ENCODE data around the gene UBQLN4. TPM values are rescaled to one million over a fixed set of nuclear protein-coding genes. Genes with fewer than 3 reads are reported as not detected.
"Not testable (repeated sequence)": the region's sequence is repeated elsewhere in the genome, so short reads cannot be mapped to it uniquely, and the experiment has no call there.

UBQLN4 gene
- total RNA-seq, 1 experiment from 2014 or later = 26.5 TPM

GRCh38 chr1:156060937-156061636, 7.5 kb upstream of the UBQLN4 start, which contains the start of gene RAB25:
RAB25 (plus strand) TSS chr1:156061160; CDS start chr1:156061401, 241 bp downstream.
- no peak for DNase-seq (ENCODE audit: low read depth)

GRCh38 chr1:156056326-156056849, 2.8 kb upstream of the UBQLN4 start:
- no peak for DNase-seq (ENCODE audit: low read depth)

- DNase-seq (ENCODE audit: low read depth) = no peak
Measured at GRCh38 chr1:156055281-156056048, 1.9 kb upstream of the UBQLN4 start.

GRCh38 chr1:156054500-156055280, 1.1 kb upstream of the UBQLN4 start, which contains the start of gene LAMTOR2:
LAMTOR2 (plus strand) TSS chr1:156054782; CDS start chr1:156054890, 108 bp downstream.
- DNase-seq (ENCODE audit: low read depth) = peak; percentile 98

GRCh38 chr1:156052862-156053767, 483 bp downstream of the UBQLN4 start:
- peak; percentile 72 for DNase-seq (ENCODE audit: low read depth)

- DNase-seq (ENCODE audit: low read depth) = no peak
Measured at GRCh38 chr1:156051011-156051725, 2.4 kb downstream of the UBQLN4 start.

GRCh38 chr1:156050376-156050775, 3.2 kb downstream of the UBQLN4 start:
- no peak for DNase-seq (ENCODE audit: low read depth)

- DNase-seq (ENCODE audit: low read depth) = no peak
Measured at GRCh38 chr1:156048663-156049258, 4.8 kb downstream of the UBQLN4 start.

GRCh38 chr1:156045076-156045475, 8.5 kb downstream of the UBQLN4 start:
- no peak for DNase-seq (ENCODE audit: low read depth)

- DNase-seq (ENCODE audit: low read depth) = no peak
Measured at GRCh38 chr1:156042828-156043227, 10.8 kb downstream of the UBQLN4 start.

- DNase-seq (ENCODE audit: low read depth) = not testable (repeated sequence)
Measured at GRCh38 chr1:156034991-156035390, 18.6 kb downstream of the UBQLN4 start.

GRCh38 chr1:156033011-156033410, 20.6 kb downstream of the UBQLN4 start:
- DNase-seq (ENCODE audit: low read depth) = no peak

- DNase-seq (ENCODE audit: low read depth) = no peak
Measured at GRCh38 chr1:156026588-156026987, 27.0 kb downstream of the UBQLN4 start.

GRCh38 chr1:156025876-156026275, 27.7 kb downstream of the UBQLN4 start:
- DNase-seq (ENCODE audit: low read depth) = peak; percentile 39

GRCh38 chr1:156024801-156025200, 28.8 kb downstream of the UBQLN4 start:
- no peak for DNase-seq (ENCODE audit: low read depth)

- no peak for DNase-seq (ENCODE audit: low read depth)
Measured at GRCh38 chr1:156021954-156022353, 31.6 kb downstream of the UBQLN4 start.

- DNase-seq (ENCODE audit: low read depth) = no peak
Measured at GRCh38 chr1:156021093-156021428, 32.5 kb downstream of the UBQLN4 start.

- peak; percentile 95 for DNase-seq (ENCODE audit: low read depth)
Measured at GRCh38 chr1:156020293-156021092, 33.1 kb downstream of the UBQLN4 start, which contains the start of gene SSR2. SSR2 (minus strand) TSS chr1:156020951; CDS start chr1:156020167, 784 bp downstream.

- DNase-seq (ENCODE audit: low read depth) = no peak
Measured at GRCh38 chr1:156019946-156020292, 33.7 kb downstream of the UBQLN4 start.
